Activated CD8-positive, alpha-beta memory T cell treated with anti-CD3 and anti-CD28 coated beads, Interleukin-2, amount 50 U/mL, for 1 hour (primary cell): ENCODE measurements around the gene MON1B.

Experiments
- DNase-seq: peaks from one replicate; pipeline ENCODE4 v3.0.0-alpha.2; 2020; ENCODE audit errors: extremely low read depth

Gene MON1B

GRCh38 chr16:77246150-77246549 is 55.2 kb downstream of the MON1B start:
- no peak for DNase-seq

- no peak for DNase-seq
Measured at GRCh38 chr16:77250400-77250799, 59.4 kb downstream of the MON1B start.
